GM19324 (cell line): ENCODE results near the gene MEOX2.

Experiments used
- ATAC-seq: cut with Tn5 transposase; IDR thresholded peaks from one replicate; pipeline ENCODE4 v1.9.1; 2021; ENCODE audit warnings: mild to moderate bottlenecking, moderate library complexity; ENCODE audit not compliant: unreplicated experiment, low FRiP score

Gene MEOX2

DNA sequence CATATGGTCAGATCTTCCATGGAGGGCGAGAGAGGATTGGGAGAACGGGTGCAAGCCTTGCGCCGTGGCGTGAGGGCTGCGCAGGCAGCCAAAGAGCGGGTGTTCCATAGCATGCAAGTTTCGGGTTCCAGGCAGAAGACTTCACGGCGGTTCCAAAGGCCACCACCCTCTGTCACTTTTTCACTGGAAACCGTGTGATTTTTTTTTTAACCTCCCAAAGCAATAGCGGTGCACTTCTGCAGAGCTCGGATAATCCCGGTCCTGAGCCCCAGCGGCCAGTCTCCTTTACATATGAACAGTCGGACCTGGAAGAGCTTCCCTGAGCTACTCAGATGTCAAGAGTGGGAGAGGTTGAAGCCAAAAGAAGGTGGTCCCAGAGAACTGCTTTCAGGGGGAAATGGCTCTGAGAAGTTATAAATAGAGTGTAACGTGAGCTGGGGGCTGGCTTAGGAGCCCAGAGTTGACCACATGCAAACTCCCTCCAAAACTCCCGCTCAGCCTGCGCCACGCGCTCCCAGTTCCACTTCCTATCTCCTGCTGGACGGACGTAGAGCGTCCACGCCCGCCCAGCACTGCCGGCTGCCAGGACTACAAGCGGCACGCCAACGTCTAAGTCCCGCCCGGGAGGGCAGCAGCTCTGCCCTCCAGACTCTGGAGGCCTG is at the start of gene MEOX2:
MEOX2 (minus strand) TSS at position 389 of the 662 bp plus-strand sequence; CDS start at position 108, 281 bp downstream.
- no peak for ATAC-seq

DNA sequence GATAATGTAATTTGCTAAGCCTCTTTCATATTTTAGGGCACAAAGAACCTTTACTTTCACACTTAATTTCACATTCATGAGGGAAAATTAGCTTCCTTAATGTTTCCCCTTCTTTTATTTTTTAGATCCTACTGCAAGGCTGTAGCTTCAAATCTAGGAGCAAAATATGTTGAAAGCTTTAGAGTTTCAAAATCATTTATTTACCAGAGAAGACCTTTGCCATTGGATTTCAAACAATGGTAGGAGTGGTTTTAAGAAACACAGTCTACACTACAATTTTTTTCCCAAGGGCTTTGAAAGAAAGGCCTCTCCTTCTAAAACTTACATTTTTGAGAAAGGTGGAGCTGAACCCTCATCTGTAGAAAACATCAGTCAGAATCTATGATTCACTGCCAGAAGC is 43.3 kb upstream of the MEOX2 start:
- no peak for ATAC-seq

DNA sequence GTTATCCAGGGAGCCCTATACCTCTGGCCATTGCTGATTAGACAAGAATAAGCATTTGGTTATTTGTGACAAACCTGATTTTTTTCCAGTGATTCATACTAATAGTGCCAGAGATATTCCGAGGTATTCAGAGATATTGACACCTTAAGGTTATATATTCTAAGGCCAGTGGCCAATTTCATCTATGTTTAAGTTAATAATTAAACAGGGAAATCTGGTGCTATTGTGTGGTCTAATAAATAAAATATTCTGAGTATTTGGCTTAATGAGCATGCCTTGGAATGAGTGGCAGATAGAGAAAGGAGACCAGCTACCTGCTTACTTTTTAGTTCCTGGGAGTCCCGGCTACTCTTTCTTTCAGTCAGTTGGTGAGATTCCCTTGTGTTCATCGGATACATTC is 38.6 kb upstream of the MEOX2 start:
- no peak for ATAC-seq

DNA sequence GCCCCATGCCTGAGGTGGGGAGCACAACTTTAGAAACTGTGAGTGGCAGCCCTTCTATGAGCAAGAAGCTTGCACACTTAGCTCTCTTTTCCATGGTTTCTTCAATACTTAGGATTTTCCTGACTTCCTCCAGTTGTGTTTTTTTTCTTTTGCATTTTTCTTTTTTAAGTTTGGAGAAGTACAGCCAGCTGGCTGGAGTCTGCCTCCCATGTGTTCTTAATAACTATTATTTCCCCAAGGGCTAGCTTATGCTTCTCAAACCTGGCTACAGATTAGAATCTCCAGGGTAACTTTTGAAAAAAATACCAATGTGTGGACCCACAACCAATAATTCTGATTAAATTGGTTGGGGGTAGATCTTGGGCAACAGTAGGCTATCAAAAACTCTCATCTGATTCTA is 37.4 kb upstream of the MEOX2 start:
- ATAC-seq, result no peak

DNA sequence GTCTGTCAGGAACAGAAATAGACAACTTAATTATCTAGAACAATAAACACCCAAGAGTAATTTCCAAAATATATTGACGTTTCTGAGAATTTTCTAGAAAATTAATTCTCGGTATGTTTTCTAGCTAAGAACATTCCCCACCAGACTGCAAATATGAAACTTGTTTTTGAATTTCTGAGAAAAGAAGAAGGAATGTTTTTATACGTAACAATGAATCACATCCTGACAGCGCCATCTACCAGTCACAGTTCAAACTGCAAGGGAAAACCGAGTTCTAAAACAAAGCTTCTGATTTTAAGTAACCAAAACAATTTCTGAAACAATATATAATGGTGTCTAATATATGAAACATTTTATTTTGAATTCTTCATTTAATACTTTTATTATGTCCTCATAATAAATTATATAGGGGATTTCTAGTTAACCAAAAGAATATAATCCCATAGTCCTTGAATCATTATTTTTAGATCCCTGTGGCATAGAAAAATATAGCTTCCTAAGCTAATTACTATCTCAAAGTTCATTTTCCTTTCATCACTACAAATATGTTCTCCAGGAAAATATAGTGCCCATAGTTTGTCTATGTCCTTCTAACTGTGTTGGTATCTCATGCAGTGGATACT is 34.5 kb upstream of the MEOX2 start:
- no peak for ATAC-seq

GRCh38 chr7:15719311-15719710 is 32.8 kb upstream of the MEOX2 start:
- no peak for ATAC-seq

DNA sequence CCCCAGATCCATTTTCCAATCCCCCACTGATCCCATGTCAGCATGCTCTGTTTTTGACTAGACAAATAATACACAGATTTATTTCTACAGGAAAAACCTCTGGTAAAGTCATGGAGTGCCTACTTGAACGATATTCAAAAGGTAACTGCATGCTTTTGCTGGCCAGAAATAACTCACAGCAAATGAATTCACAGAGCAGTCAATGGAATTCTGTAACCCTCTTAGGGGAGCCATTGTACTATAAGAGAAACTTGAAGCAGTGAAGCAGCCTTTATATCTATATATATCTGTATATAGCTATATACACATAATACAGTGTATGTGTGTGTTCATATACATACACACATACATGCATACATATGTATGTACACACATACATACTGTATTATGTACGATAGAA is 29.0 kb upstream of the MEOX2 start:
- no peak for ATAC-seq

GRCh38 chr7:15709978-15710377 is 23.5 kb upstream of the MEOX2 start:
- ATAC-seq, result no peak

DNA sequence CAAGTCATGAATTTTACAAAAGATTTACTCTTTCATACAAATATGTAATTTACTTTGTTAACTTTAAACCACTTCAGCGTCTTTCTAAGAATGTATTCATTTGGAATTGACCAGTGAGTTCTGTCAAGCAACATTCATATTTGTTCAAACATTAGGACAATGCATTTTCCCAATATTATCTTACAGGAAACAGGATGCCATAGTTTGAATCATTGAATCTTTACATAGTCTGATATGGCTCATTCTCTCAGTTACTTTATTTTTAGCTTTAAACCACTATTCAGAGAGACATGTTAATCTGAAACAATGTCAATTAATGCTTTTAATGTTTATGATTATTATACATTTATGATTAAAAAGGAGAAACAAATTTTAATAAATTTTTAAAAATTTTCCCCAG is 21.1 kb upstream of the MEOX2 start:
- no peak for ATAC-seq

DNA sequence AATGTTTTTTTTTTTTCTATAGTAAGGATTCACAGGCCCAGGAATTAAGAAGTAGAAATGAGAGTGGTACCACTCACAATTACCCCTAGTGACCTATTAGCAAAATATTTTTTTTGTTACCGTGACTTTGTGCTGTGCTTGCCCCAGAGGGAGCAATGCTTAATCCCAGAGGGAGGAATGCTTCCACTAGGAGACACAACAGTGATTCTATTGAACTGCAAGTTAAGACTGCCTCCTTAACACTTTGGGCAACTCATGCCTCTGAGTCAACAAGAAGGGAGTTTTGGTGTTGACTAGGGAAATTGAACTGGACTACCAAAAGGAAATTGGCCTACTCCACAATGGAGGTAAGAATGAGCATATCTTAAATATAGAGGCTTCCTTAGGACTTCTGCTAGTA is 17.2 kb upstream of the MEOX2 start:
- ATAC-seq, result no peak

GRCh38 chr7:15692501-15693020 is 6.1 kb upstream of the MEOX2 start:
- ATAC-seq, result no peak

DNA sequence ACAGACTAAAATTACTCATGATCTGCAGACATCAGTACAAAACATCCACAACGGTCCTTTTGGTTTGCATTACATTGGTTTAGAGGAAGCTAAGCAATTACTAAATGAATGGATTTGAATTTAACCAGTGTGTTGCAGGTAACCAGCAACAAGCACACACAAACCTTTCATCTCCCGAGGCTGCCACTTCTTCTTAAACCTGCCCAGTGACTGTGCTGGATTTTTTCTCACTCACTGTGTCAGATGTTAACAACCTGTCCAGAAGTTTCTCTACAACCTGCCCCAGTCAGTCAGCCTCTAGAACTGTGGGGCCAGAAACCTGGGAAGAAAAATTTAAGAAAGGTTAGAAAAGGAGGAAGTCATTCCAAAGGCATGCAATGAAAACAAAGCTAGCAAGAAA is 2.4 kb upstream of the MEOX2 start:
- no peak for ATAC-seq

DNA sequence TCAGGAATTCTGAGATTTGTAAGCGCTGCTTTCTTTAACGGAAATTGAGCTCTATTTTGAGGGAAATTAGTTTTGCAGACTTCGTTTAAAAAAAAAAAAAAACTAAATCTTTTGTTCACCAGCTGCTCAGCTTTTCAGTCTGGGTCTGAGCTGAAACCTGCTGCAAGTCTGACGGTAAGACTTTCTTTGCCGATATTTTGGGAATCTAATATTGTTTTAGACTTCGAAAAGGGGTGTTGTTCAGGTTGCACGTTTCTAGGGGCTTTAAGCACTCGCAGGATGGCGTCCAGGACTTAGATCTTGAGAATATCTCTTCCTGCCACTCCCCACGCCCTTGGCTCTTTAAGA is 1.8 kb upstream of the MEOX2 start:
- ATAC-seq, result no peak

- ATAC-seq, result no peak
Measured at GRCh38 chr7:15687546-15688278, 1.2 kb upstream of the MEOX2 start.

DNA sequence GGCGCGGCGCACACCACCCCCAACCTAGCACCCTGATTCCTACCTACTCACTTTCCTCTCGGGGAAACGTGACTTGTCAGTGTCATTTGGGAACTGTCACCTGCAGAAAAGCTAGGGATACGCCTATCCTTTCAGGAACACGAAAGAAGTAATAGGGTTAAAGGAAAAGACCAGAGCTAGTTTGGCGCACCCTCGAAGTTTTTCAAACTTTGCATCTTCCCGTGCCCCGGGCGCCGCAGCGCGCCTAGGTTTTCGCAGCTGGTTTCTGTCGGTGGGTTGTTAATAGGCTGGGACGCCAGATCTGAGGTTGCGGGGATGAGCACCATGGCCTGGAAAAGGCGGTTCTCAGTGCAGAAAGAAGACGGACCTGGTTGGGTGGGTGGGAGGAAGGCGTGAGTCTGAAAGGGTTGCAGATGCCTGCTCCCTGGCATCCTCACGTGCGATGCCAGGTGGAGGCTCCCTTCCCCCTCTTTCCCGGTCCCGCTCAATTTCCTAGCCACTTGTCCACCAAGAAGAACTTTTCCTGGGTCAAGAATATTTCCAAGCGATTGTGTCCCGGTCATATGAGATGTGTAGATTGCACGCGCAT is 568 bp upstream of the MEOX2 start:
- ATAC-seq, result no peak

DNA sequence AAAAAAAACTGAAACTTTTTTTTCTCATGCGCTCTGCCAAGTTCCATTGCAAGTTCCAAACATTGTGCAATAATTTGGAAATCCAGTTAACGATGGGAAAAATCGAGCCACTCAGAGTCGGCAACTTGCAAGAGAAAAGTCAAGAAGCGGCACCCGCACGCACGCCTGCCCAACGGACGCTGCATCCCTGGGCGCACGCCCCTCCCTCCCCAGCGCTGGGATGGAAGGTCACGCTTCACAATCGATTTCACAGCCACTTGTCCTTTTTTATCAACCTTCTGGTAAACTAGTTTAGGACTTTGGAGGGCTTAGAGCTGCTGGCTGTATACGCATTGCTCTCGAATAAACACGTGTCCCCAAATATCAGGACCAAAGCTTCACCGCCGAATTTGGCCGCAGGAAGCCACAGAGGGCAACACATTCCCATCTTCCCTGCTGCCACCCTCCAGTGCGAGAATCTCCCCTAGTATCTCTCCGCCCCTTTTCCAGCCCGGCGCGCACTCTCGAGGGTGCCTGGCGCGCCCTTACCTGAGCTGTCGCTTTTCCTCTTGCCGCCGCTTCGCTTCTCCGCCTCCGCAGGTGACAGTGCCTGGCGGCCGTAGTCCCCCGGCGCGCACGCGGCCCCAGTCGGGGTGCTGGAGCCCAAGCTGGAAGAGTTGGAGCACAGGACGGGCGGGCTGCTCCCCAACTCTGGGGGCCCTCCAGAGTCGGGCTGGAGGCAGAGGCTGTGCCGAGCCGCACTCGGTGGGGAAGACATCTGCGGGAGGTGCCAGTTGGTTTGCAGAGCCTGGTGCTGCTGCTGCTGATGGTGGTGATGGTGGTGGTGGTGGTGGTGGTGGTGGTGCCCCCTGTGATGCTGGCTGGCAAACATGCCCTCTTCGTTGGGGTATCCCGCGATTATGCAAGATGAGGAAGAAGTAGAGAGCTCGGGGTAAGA is 857 bp downstream of the MEOX2 start:
- no peak for ATAC-seq

GRCh38 chr7:15684871-15685270 is 1.6 kb downstream of the MEOX2 start:
- no peak for ATAC-seq

DNA sequence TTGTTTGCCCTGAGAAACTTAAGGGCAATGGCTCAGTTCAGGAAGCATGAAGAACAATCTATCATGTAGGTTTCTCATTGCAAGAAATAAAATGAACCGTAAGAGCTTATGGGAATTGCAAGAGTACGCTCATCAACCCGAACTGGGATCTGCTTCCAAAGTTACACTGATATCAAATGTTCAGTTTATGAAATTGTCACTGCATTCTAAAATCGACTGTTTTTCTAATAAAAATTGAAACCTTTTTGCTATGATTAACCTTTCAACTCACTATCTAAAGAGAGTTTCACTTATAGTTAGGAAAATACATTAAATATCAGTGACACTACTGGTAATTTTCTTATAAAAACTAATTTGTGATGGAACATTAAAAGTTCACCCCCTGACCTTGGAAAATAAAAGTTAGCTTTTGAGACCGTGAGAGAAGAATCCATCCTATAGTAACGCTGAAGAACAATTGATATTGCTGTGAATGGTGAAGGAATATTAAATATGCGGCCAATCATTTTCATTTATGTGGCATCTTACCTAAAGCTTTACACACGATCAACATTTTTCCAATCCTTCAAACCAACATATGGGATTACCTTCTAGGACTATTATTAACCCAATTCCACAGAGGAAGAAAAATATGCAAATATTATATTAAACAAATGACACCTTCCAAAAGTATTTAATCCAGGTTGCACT is 2.2 kb downstream of the MEOX2 start:
- no peak for ATAC-seq

DNA sequence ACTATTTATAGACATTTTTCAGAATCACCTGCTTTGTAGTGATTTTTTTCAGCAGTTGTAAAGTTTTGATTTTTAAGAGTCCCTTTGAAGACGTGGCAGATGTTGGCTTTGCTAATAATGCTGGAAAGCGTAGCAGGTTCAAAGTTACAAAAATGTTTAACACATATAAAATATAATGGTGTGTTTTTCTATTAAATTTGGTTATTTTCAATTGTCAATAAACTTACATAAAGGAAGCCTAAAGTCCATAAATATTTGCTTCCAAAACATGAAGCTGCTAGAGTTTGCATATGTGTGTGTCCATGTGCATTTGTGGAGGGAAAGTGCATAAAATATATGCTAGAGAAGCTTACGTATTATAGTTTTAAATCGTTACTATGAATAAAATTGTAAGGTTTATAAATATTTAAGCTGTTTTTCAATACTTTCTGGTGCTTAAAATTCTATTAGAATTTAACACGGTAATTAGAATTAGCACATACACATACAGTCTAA is 3.7 kb downstream of the MEOX2 start:
- ATAC-seq, result no peak

DNA sequence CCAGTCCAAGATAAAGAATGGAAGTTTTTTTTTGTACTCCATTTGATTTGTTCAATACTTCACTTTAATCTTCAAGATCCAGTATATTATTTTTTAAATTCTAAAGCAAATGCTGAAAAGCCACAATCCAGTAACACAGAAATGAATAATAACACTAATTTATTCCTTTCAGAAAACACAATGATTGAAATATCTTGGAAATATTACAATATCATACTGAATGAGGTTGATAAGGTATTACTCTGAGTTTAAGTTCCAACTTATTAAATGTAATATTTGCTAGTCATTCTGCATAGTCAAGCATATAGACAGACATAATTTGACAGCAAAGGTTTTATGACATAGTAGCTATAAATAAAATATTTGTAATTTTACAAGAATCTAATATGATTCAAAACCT is 4.4 kb downstream of the MEOX2 start:
- no peak for ATAC-seq
